ENCODE data around the gene THBS2. TPM values are rescaled to one million over a fixed set of nuclear protein-coding genes. Genes with fewer than 3 reads are reported as not detected.

THBS2 gene
- total and polyA plus RNA-seq, 9 donors: 26.5 to 151 (median 65.3) TPM

GRCh38 chr6:169230946-169231789 lies 22.5 kb downstream of the THBS2 start:
- TF ChIP-seq EP300 (IDR thresholded peaks at IDR 0.05) (no peak), POLR2A (IDR thresholded peaks at IDR 0.05) (no peak), CTCF (IDR thresholded peaks at IDR 0.05) (no peak)
- no peak overlapping the region for H3K4me3 ChIP-seq
- H3K27me3 ChIP-seq: no peaks in the 10 kb centered on the region
- H3K36me3 ChIP-seq: peaks cover 2% of the 10 kb centered on the region
- H3K27ac ChIP-seq: peak overlapping the region; percentile 45 to 59
- H3K4me1 ChIP-seq (ENCODE audit: insufficient read depth): peaks cover 6% of the 10 kb centered on the region
- no peaks in the 10 kb centered on the region for H3K9me3 ChIP-seq
- intact Hi-C loops (cut with DNase I): loop anchor here in 1 of 4 donors (10.0 kb wide), 1 partner anchor 494 kb away; the partner anchor contains the start of gene PHF10
- WGBS, 3 donors: 63 to 72% (median 68%) methylated on average over 33 of the region's 33 CpGs
- DNase-seq: peak in 1 of 5 donors; percentile 32

- no peak overlapping the region for H3K27ac ChIP-seq
Observed at GRCh38 chr6:169230322-169230665, 23.4 kb downstream of the THBS2 start.

DNA sequence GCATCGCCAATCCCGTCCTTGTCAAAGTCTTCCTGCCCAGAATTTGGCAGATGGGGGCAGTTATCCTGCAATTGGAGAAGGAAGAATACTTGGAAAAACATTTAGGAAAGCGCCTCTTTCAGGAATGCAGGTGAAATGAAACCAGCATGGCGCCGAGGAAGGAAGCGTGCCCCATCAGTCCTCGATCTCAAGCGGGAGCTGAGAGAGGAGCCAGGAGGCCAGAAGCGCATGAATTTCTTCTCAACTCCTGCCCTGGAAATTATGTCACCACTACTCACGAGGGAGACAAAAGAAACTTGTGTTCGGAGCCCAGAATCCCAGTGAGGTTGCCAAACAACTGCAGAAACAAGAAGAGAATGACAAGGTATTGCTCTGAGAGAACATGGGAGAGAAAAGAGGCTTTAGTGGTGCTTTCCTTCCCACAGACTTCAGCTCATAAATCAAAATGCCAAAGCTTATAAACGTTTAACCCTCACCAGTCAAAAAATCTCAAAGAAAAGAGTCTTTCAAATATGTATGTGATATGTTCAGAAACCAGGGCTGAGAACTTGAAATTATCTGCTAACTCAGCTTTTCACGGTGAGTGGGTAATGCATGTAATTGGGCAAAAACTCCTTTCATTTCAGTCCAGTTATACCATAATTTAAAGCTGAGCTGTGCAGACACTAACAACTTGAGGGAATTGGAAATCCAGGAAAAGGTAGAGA lies 23.9 kb downstream of the THBS2 start:
- Histone ChIP-seq H3K4me3 (no peak overlapping the region), H3K36me3 (peaks cover 2% of the 10 kb centered on the region), H3K9me3 (no peaks in the 10 kb centered on the region), H3K4me1 (ENCODE audit: insufficient read depth) (peaks cover 13% of the 10 kb centered on the region), H3K27me3 (no peaks in the 10 kb centered on the region), H3K27ac (no peak overlapping the region)
- intact Hi-C loops (cut with DNase I): loop anchor here in 1 of 4 donors (10.0 kb wide), 1 partner anchor 495 kb away; the partner anchor contains the start of gene PHF10
- TF ChIP-seq CTCF (IDR thresholded peaks at IDR 0.05) (no peak), EP300 (IDR thresholded peaks at IDR 0.05) (no peak), POLR2A (IDR thresholded peaks at IDR 0.05) (no peak)
- WGBS, 3 donors: 74 to 85% (median 82%) methylated on average over 13 of the region's 13 CpGs
- peak in 2 of 5 donors; percentile 13 to 14 for DNase-seq

More at GRCh38 chr6:169230322-169230665, 23.4 kb downstream of the THBS2 start:
- Histone ChIP-seq H3K4me3 (no peak overlapping the region), H3K27me3 (no peaks in the 10 kb centered on the region), H3K4me1 (ENCODE audit: insufficient read depth) (peaks cover 8% of the 10 kb centered on the region), H3K36me3 (peaks cover 2% of the 10 kb centered on the region), H3K9me3 (no peaks in the 10 kb centered on the region)
- no peak for TF ChIP-seq CTCF (IDR thresholded peaks at IDR 0.05)
- TF ChIP-seq EP300 (IDR thresholded peaks at IDR 0.05): no peak
- no peak for TF ChIP-seq POLR2A (IDR thresholded peaks at IDR 0.05)
- intact Hi-C loops (cut with DNase I): loop anchor here in 1 of 4 donors (10.0 kb wide), 1 partner anchor 495 kb away; the partner anchor contains the start of gene PHF10
- DNase-seq: peak in 2 of 5 donors; percentile 16
- WGBS, 3 donors: 84 to 90% (median 85%) methylated on average over 9 of the region's 9 CpGs

DNA sequence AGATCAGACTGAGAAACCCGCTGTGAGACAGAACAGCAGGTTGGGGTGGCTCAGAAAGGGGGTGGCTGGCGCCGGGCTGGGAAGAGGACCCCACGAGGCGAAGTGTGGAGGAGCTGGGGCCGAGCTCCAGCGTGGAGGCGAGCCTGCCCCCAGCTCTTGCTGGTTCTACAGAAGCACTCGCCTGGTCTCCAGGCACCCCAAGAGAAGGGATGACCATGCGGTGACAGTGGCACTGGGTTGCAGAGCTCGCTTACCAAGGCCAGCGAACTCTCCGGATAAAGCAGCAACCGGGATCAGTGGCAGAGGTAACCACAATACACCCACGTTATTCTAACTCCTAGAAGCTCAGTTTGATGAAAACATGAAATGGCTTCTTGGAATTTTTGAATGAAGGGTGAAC lies 26.5 kb downstream of the THBS2 start:
- Histone ChIP-seq H3K36me3 (peaks cover 2% of the 10 kb centered on the region), H3K4me3 (no peak overlapping the region), H3K4me1 (ENCODE audit: insufficient read depth) (peaks cover 21% of the 10 kb centered on the region), H3K27me3 (no peaks in the 10 kb centered on the region), H3K27ac (no peak overlapping the region), H3K9me3 (no peaks in the 10 kb centered on the region)
- TF ChIP-seq CTCF (IDR thresholded peaks at IDR 0.05): no peak
- TF ChIP-seq POLR2A (IDR thresholded peaks at IDR 0.05): no peak
- no peak for TF ChIP-seq EP300 (IDR thresholded peaks at IDR 0.05)
- DNase-seq: peak in 1 of 5 donors; percentile 17
- 90 to 92% (median 91%) methylated on average over 15 of the region's 15 CpGs for WGBS, 3 donors
- intact Hi-C loops (cut with DNase I): no loop called here

Data from ovary (tissue), 9 donors.